ENCODE data around the gene COL4A1.

- TF ChIP-seq YY1 (IDR thresholded peaks at IDR 0.05; ENCODE audit: low read depth) (no peak), RAD21 (IDR thresholded peaks at IDR 0.05; ENCODE audit: low read length) (no peak), REST (IDR thresholded peaks at IDR 0.05; ENCODE audit: low read depth, low read length) (no peak), CHD2 (IDR thresholded peaks at IDR 0.05; ENCODE audit: low read length, partially characterized antibody) (no peak)
These were observed 85.4 kb downstream of the COL4A1 start for GRCh38 chr13:110221406-110222117.
